Peyer's patch (tissue), 4 donors: ENCODE results near the gene TRIM13.

Experiments
- CTCF ChIP-seq, 6 experiments: fragments of 450-650 bp in 4 of 6; fragments of 200-600 bp in 2 of 6; sonication (generic) in 1 of 6; IDR thresholded peaks; one replicate each; pipeline ENCODE4 v1.5.1; 2017 to 2019; ENCODE audit warnings: antibody characterized with exemption in 6 of 6, mild to moderate bottlenecking in 3 of 6, moderate library complexity in 1 of 6
- POLR2A ChIP-seq, 2 donors: fragments of 450-650 bp; IDR thresholded peaks; one replicate each; pipeline ENCODE4 v1.5.1; 2017; ENCODE audit warnings: antibody characterized with exemption in 2 of 2, mild to moderate bottlenecking in 2 of 2, moderate library complexity in 2 of 2

- TF ChIP-seq CTCF (IDR thresholded peaks at IDR 0.05) = no peak
- no peak for TF ChIP-seq POLR2A (IDR thresholded peaks at IDR 0.05)
Observed at GRCh38 chr13:49972709-49973108, 24.1 kb upstream of the TRIM13 start.
